Right lobe of liver (tissue), 6 donors: Measurements from ENCODE around the gene LRRC63. TPM values are rescaled to one million over a fixed set of nuclear protein-coding genes. Genes with fewer than 3 reads are reported as not detected.
A peak's percentile ranks its signal among the peaks of the same experiment; 100 is the strongest.
"Not testable (repeated sequence)": the region's sequence is repeated elsewhere in the genome, so short reads cannot be mapped to it uniquely, and the experiment has no call there.

Experiments used
- ATAC-seq, 4 donors: fragments of 200-7000 bp; cut with Tn5 transposase; one replicate each; pipeline ENCODE4 v1.9.1; 2020; ENCODE audit warnings: mild to moderate bottlenecking in 4 of 4, moderate library complexity in 4 of 4
- DNase-seq, 3 donors: peaks; one replicate each; pipeline ENCODE4 v3.0.0-alpha.2; 2020
- H3K27ac ChIP-seq, 3 donors: fragments of 200-600 bp; one replicate each; pipeline ENCODE4 v1.8.0; 2022
- H3K27me3 ChIP-seq, 2 donors: fragments of 200-600 bp; one replicate each; pipeline ENCODE4 v1.8.0; 2022
- H3K36me3 ChIP-seq, 4 donors: fragments of 200-600 bp; sonication (generic) in 1 of 4; one replicate each; pipeline versions ENCODE4 v1.5.1 to v1.8.0; 2017 to 2022; ENCODE audit warnings: control low read depth in 1 of 4
- H3K4me1 ChIP-seq, 4 donors: fragments of 200-600 bp; sonication (generic) in 1 of 4; one replicate each; pipeline versions ENCODE4 v1.5.1 to v1.8.0; 2017 to 2022; ENCODE audit warnings: control low read depth in 1 of 4
- H3K4me3 ChIP-seq, 3 donors: fragments of 200-600 bp; one replicate each; pipeline ENCODE4 v1.8.0; 2022
- H3K9me3 ChIP-seq, 4 donors: fragments of 200-600 bp; sonication (generic) in 1 of 4; one replicate each; pipeline versions ENCODE4 v1.5.1 to v1.8.0; 2017 to 2022; ENCODE audit warnings: control low read depth in 1 of 4
- CTCF ChIP-seq, 4 donors: fragments of 200-600 bp in 3 of 4; fragments of 450-650 bp in 1 of 4; IDR thresholded peaks; one replicate each; pipeline versions ENCODE4 v1.5.1 to v1.8.0; 2016 to 2022; ENCODE audit warnings: antibody characterized with exemption in 4 of 4, mild to moderate bottlenecking in 2 of 4
- POLR2A ChIP-seq: fragments of 450-650 bp; IDR thresholded peaks from one replicate; pipeline ENCODE4 v1.6.1; 2017; ENCODE audit warnings: antibody characterized with exemption, mild to moderate bottlenecking
- WGBS: methylation state at CpG from one replicate; pipeline ENCODE4 v1.1.6; 2018; ENCODE audit warnings: low coverage, low lambda C conversion rate; ENCODE audit not compliant: insufficient coverage; ENCODE audit errors: missing lambda C conversion rate; 5-methylcytosine and 5-hydroxymethylcytosine counted together
- intact Hi-C, 2 donors: fragments of 100-400 bp; cut with DNase I; formaldehyde crosslinking; loops; one replicate each; pipeline versions ENCODE4 v1.11.2 to v1.14.1; 2022
- total RNA-seq, 6 experiments: library from RNA; depleted of rRNA in 2 of 6; stranded (reverse); fragments of >200 nt in 2 of 6; fragmentation: NEBNext Ultra II Directional in 3 of 6; extraction: Animal tissue kit (Norgen Biotek cat#: 25700) in 3 of 6; gene quantifications; one replicate each; pipeline versions ENCODE4 v1.1.0 to v1.2.4, GENCODE V29; 2016 to 2023
- donor health status: DM: no; HTN: yes; CAD: no.
- donor health status: DM: no; HTN: no; CAD: no.
- donor health status: DM: no; HTN: no; CAD: no.
- donor health status: DM: no; HTN: yes; CAD: no.
- donor health status: DM: no; HTN: yes; CAD: no.

The LRRC63 gene
- total RNA-seq, 6 experiments from 2014 or later = 0.12 TPM; not detected in 5

- no peak overlapping the region for H3K27ac ChIP-seq
- TF ChIP-seq CTCF (IDR thresholded peaks at IDR 0.05) = no peak
- TF ChIP-seq POLR2A = no peak
- no peaks in the 10 kb centered on the region for H3K36me3 ChIP-seq
- no peaks in the 10 kb centered on the region for H3K27me3 ChIP-seq
- 48% methylated on average over 4 of the region's 4 CpGs for WGBS
- ATAC-seq (no peak), DNase-seq (no peak)
- intact Hi-C loops = no loop called here
- no peaks in the 10 kb centered on the region for H3K4me1 ChIP-seq
- H3K4me3 ChIP-seq = no peak overlapping the region
- no peaks in the 10 kb centered on the region for H3K9me3 ChIP-seq
Observed at GRCh38 chr13:46278474-46278873, 66.7 kb downstream of the LRRC63 start.

- Histone ChIP-seq H3K4me1 (no peaks in the 10 kb centered on the region), H3K27me3 (no peaks in the 10 kb centered on the region), H3K27ac (no peak overlapping the region), H3K36me3 (no peaks in the 10 kb centered on the region), H3K9me3 (no peaks in the 10 kb centered on the region), H3K4me3 (no peak overlapping the region)
- intact Hi-C loops = no loop called here
- TF ChIP-seq CTCF (IDR thresholded peaks at IDR 0.05) (no peak), POLR2A (no peak)
- 62% methylated on average over 2 of the region's 2 CpGs for WGBS
- no peak for DNase-seq
- ATAC-seq = no peak
Observed at GRCh38 chr13:46281779-46282178, 70.1 kb downstream of the LRRC63 start.

- H3K9me3 ChIP-seq, ATAC-seq, DNase-seq, H3K4me3 ChIP-seq, H3K4me1 ChIP-seq, H3K36me3 ChIP-seq, intact Hi-C loops, H3K27ac ChIP-seq, H3K27me3 ChIP-seq: not testable (repeated sequence)
- 84% methylated on average over 11 of the region's 16 CpGs for WGBS
Observed at GRCh38 chr13:46283912-46284824, 72.4 kb downstream of the LRRC63 start.

- no peaks in the 10 kb centered on the region for H3K36me3 ChIP-seq
- intact Hi-C loops = no loop called here
- TF ChIP-seq CTCF (IDR thresholded peaks at IDR 0.05) (no peak), POLR2A (no peak)
- H3K9me3 ChIP-seq = no peaks in the 10 kb centered on the region
- no peak overlapping the region for H3K4me3 ChIP-seq
- DNase-seq (no peak), ATAC-seq (no peak)
- H3K27me3 ChIP-seq = no peaks in the 10 kb centered on the region
- H3K4me1 ChIP-seq = peaks cover 0 to 23% (median 7%) of the 10 kb centered on the region in 4 donors
- H3K27ac ChIP-seq = no peak overlapping the region
- 89% methylated on average over 1 of the region's 1 CpG for WGBS
Observed at GRCh38 chr13:46286972-46287371, 75.2 kb downstream of the LRRC63 start.

- TF ChIP-seq POLR2A (no peak), CTCF (IDR thresholded peaks at IDR 0.05) (peak; percentile 69 to 76 (median 71))
- ATAC-seq (peak; percentile 77 to 85 (median 80)), DNase-seq (no peak)
- Histone ChIP-seq H3K27me3 (no peaks in the 10 kb centered on the region), H3K9me3 (no peaks in the 10 kb centered on the region), H3K4me1 (peaks cover 0 to 25% (median 8%) of the 10 kb centered on the region in 4 donors), H3K36me3 (no peaks in the 10 kb centered on the region), H3K4me3 (no peak overlapping the region), H3K27ac (peak overlapping the region in 2 of 3 donors; percentile 5 to 54)
- WGBS = 70% methylated on average over 5 of the region's 5 CpGs
- intact Hi-C loops = no loop called here
Observed at GRCh38 chr13:46288570-46289259, 77.0 kb downstream of the LRRC63 start.
